Activated CD8-positive, alpha-beta T cell treated with anti-CD3 and anti-CD28 coated beads, Interleukin-2, amount 10 ng/mL, durations not matched to agents 7 days and 5 days (primary cell): Measurements from ENCODE around the gene ZNF611. TPM values are rescaled to one million over a fixed set of nuclear protein-coding genes. Genes with fewer than 3 reads are reported as not detected.
"Not testable (repeated sequence)": the region's sequence is repeated elsewhere in the genome, so short reads cannot be mapped to it uniquely, and the experiment has no call there.

Experiments
- ATAC-seq: fragments of 150-1000 bp; cut with Tn5 transposase; one replicate; pipeline ENCODE4 v1.10.0; 2021; ENCODE audit warnings: moderate library complexity
- CTCF ChIA-PET: fragments of 350-600 bp; sonication (Branson Sonifier 250); formaldehyde crosslinking; loops from one replicate; lab custom pipeline; 2021; ENCODE audit warnings: antibody characterized with exemption; lab: Charles Lee
- POLR2A ChIA-PET: fragments of 350-600 bp; sonication (Branson Sonifier 250); formaldehyde crosslinking; loops from one replicate; lab custom pipeline; 2021; ENCODE audit warnings: antibody characterized with exemption; lab: Charles Lee
- DNase-seq: peaks from one replicate; pipeline ENCODE4 v3.0.0-alpha.2; 2020
- H3K27ac Mint-ChIP-seq: one replicate; pipeline ENCODE4 v1.8.0; 2021; ENCODE audit warnings: mild to moderate bottlenecking, mixed read lengths
- H3K27me3 Mint-ChIP-seq: one replicate; pipeline ENCODE4 v1.8.0; 2021; ENCODE audit warnings: low read depth, mixed read lengths
- H3K36me3 Mint-ChIP-seq: one replicate; pipeline ENCODE4 v1.8.0; 2021; ENCODE audit warnings: low read depth, mixed read lengths
- H3K4me1 Mint-ChIP-seq: one replicate; pipeline ENCODE4 v1.8.0; 2021; ENCODE audit warnings: low read depth, mixed read lengths
- H3K4me3 Mint-ChIP-seq: one replicate; pipeline ENCODE4 v1.8.0; 2021; ENCODE audit warnings: mild to moderate bottlenecking, mixed read lengths
- H3K9me3 Mint-ChIP-seq: one replicate; pipeline ENCODE4 v1.8.0; 2022; ENCODE audit warnings: mixed read lengths; ENCODE audit not compliant: insufficient read depth
- total RNA-seq, 2 experiments: library from RNA; stranded (reverse); gene quantifications; one replicate each; pipeline ENCODE4 v1.2.3, GENCODE V29; 2021

Gene ZNF611
- total RNA-seq = 10 to 100 TPM; 38.9 to 41.0 TPM

- peak within 1 kb of the TSS; percentile 89 for H3K27ac Mint-ChIP-seq
- DNase-seq = peak; percentile 99
- ATAC-seq = peak; percentile 99
- POLR2A ChIA-PET = interaction anchor here (1.0 kb wide), 1 partner anchor 136 kb away, joined by 3 read pairs; no protein-coding TSS in a partner anchor
- peaks cover 18% of the 10 kb centered on the region for H3K9me3 Mint-ChIP-seq
- H3K4me3 Mint-ChIP-seq = peak within 1 kb of the TSS; percentile 83
- CTCF ChIA-PET = interaction anchor here (0.9 to 1.2 kb wide), 3 partner anchors 10 to 71 kb away, joined by 3 read pairs; no protein-coding TSS in a partner anchor
- peaks cover 33% of the 10 kb centered on the region for H3K36me3 Mint-ChIP-seq
- no peaks in the 10 kb centered on the region for H3K27me3 Mint-ChIP-seq
- H3K4me1 Mint-ChIP-seq = peaks cover 22% of the 10 kb centered on the region
Observed at GRCh38 chr19:52734893-52735661, at the start of gene ZNF611. TSS of gene ZNF611 (minus strand) at chr19:52735044. CDS start at chr19:52715894, 19,150 bp downstream.

GRCh38 chr19:52782864-52783263 is 48.0 kb upstream of the ZNF611 start:
- H3K27me3 Mint-ChIP-seq, DNase-seq, H3K27ac Mint-ChIP-seq, ATAC-seq, H3K4me3 Mint-ChIP-seq, CTCF ChIA-PET, POLR2A ChIA-PET: not testable (repeated sequence)
- Mint-ChIP-seq H3K9me3 (peaks cover 16% of the 10 kb centered on the region), H3K36me3 (peaks cover 73% of the 10 kb centered on the region), H3K4me1 (peaks cover 50% of the 10 kb centered on the region)

- CTCF ChIA-PET = no interaction called here
Observed at GRCh38 chr19:52778811-52779210, 44.0 kb upstream of the ZNF611 start.

GRCh38 chr19:52756447-52756846 is 21.6 kb upstream of the ZNF611 start:
- DNase-seq, H3K36me3 Mint-ChIP-seq, H3K4me1 Mint-ChIP-seq, H3K4me3 Mint-ChIP-seq, ATAC-seq, POLR2A ChIA-PET, H3K27ac Mint-ChIP-seq, CTCF ChIA-PET, H3K27me3 Mint-ChIP-seq: not testable (repeated sequence)
- H3K9me3 Mint-ChIP-seq = peaks cover 46% of the 10 kb centered on the region

More at GRCh38 chr19:52778811-52779210, 44.0 kb upstream of the ZNF611 start:
- Mint-ChIP-seq H3K36me3 (peaks cover 87% of the 10 kb centered on the region), H3K4me3 (no peak overlapping the region), H3K27ac (peak overlapping the region; percentile 37), H3K4me1 (peaks cover 25% of the 10 kb centered on the region), H3K27me3 (no peaks in the 10 kb centered on the region), H3K9me3 (peaks cover 24% of the 10 kb centered on the region)
- peak; percentile 44 for ATAC-seq
- DNase-seq = peak; percentile 36
- POLR2A ChIA-PET = interaction anchor here (0.5 kb wide), 1 partner anchor 220 kb away, joined by 3 read pairs; no protein-coding TSS in a partner anchor

- peaks cover 5% of the 10 kb centered on the region for H3K36me3 Mint-ChIP-seq
- H3K4me3 Mint-ChIP-seq = no peak overlapping the region
- DNase-seq (no peak), ATAC-seq (no peak)
- no peaks in the 10 kb centered on the region for H3K27me3 Mint-ChIP-seq
- H3K9me3 Mint-ChIP-seq = peaks cover 6% of the 10 kb centered on the region
- CTCF ChIA-PET = interaction anchor here (0.9 kb wide), 1 partner anchor 21 kb away, joined by 3 read pairs; no protein-coding TSS in a partner anchor
- peaks cover 9% of the 10 kb centered on the region for H3K4me1 Mint-ChIP-seq
- no peak overlapping the region for H3K27ac Mint-ChIP-seq
- POLR2A ChIA-PET = no interaction called here
Observed at GRCh38 chr19:52749780-52750179, 14.9 kb upstream of the ZNF611 start.

- Mint-ChIP-seq H3K27me3 (no peaks in the 10 kb centered on the region), H3K9me3 (peaks cover 5% of the 10 kb centered on the region), H3K4me1 (peaks cover 14% of the 10 kb centered on the region), H3K36me3 (peaks cover 3% of the 10 kb centered on the region), H3K27ac (no peak overlapping the region), H3K4me3 (no peak overlapping the region)
- DNase-seq = no peak
- POLR2A ChIA-PET = no interaction called here
- ATAC-seq = no peak
- CTCF ChIA-PET = no interaction called here
Observed at GRCh38 chr19:52748336-52748950, 13.6 kb upstream of the ZNF611 start.

- ATAC-seq, H3K27me3 Mint-ChIP-seq, H3K36me3 Mint-ChIP-seq, DNase-seq, H3K4me3 Mint-ChIP-seq, H3K9me3 Mint-ChIP-seq, CTCF ChIA-PET, H3K27ac Mint-ChIP-seq: not testable (repeated sequence)
- POLR2A ChIA-PET = interaction anchor here (0.7 kb wide), 1 partner anchor 30 kb away, joined by 3 read pairs; no protein-coding TSS in a partner anchor
- peaks cover 38% of the 10 kb centered on the region for H3K4me1 Mint-ChIP-seq
Observed at GRCh38 chr19:52745919-52746318, 11.1 kb upstream of the ZNF611 start.

- Mint-ChIP-seq H3K4me1 (peaks cover 38% of the 10 kb centered on the region), H3K27ac (no peak overlapping the region), H3K27me3 (peaks cover 2% of the 10 kb centered on the region), H3K9me3 (peaks cover 24% of the 10 kb centered on the region), H3K36me3 (peaks cover 12% of the 10 kb centered on the region), H3K4me3 (no peak overlapping the region)
- ChIA-PET POLR2A (no interaction called here), CTCF (interaction anchor here (0.5 kb wide), 1 partner anchor 490 kb away, joined by 3 read pairs; no protein-coding TSS in a partner anchor)
- ATAC-seq (peak; percentile 19), DNase-seq (no peak)
Observed at GRCh38 chr19:52743091-52743490, 8.2 kb upstream of the ZNF611 start.

GRCh38 chr19:52742516-52742915 is 7.7 kb upstream of the ZNF611 start:
- H3K4me3 Mint-ChIP-seq = no peak overlapping the region
- H3K9me3 Mint-ChIP-seq = peaks cover 24% of the 10 kb centered on the region
- DNase-seq (peak; percentile 31), ATAC-seq (peak; percentile 42)
- H3K27ac Mint-ChIP-seq = peak overlapping the region; percentile 8
- peaks cover 12% of the 10 kb centered on the region for H3K36me3 Mint-ChIP-seq
- POLR2A ChIA-PET = no interaction called here
- peaks cover 2% of the 10 kb centered on the region for H3K27me3 Mint-ChIP-seq
- CTCF ChIA-PET = no interaction called here
- peaks cover 38% of the 10 kb centered on the region for H3K4me1 Mint-ChIP-seq

- peaks cover 15% of the 10 kb centered on the region for H3K36me3 Mint-ChIP-seq
- ATAC-seq (no peak), DNase-seq (no peak)
- H3K4me1 Mint-ChIP-seq = peaks cover 38% of the 10 kb centered on the region
- H3K27me3 Mint-ChIP-seq = peaks cover 2% of the 10 kb centered on the region
- peaks cover 28% of the 10 kb centered on the region for H3K9me3 Mint-ChIP-seq
- no peak overlapping the region for H3K4me3 Mint-ChIP-seq
- POLR2A ChIA-PET = no interaction called here
- CTCF ChIA-PET = no interaction called here
- H3K27ac Mint-ChIP-seq = peak overlapping the region; percentile 21
Observed at GRCh38 chr19:52741951-52742485, 7.2 kb upstream of the ZNF611 start.

- H3K27ac Mint-ChIP-seq, ATAC-seq, DNase-seq, CTCF ChIA-PET, H3K4me3 Mint-ChIP-seq, H3K27me3 Mint-ChIP-seq, POLR2A ChIA-PET: not testable (repeated sequence)
- Mint-ChIP-seq H3K36me3 (peaks cover 17% of the 10 kb centered on the region), H3K4me1 (peaks cover 37% of the 10 kb centered on the region), H3K9me3 (peaks cover 31% of the 10 kb centered on the region)
Observed at GRCh38 chr19:52741371-52741770, 6.5 kb upstream of the ZNF611 start.
